Neutrophil (primary cell): ENCODE results near the gene UBASH3B.

ENCODE experiments used
- H3K27ac ChIP-seq: fragments of 200-600 bp; sonication (generic); 2 replicates; pipeline ENCODE4 v1.5.1; 2016; ENCODE audit warnings: mild to moderate bottlenecking, moderate library complexity
- H3K27me3 ChIP-seq: fragments of 200-600 bp; sonication (generic); 2 replicates; pipeline ENCODE4 v1.6.0; 2016; ENCODE audit warnings: mild to moderate bottlenecking
- H3K36me3 ChIP-seq: fragments of 200-600 bp; sonication (generic); 2 replicates; pipeline ENCODE4 v1.5.1; 2017
- H3K4me1 ChIP-seq, 2 experiments: fragments of 200-600 bp in 1 of 2; sonication (generic) in 1 of 2; 1 replicate in 1 of 2; 2 replicates in 1 of 2; pipeline versions ENCODE4 v1.5.1 to v1.6.1; 2013 to 2016; ENCODE audit warnings: low read depth in 1 of 2, low read length in 1 of 2, mild to moderate bottlenecking in 1 of 2, moderate library complexity in 1 of 2; ENCODE audit not compliant: control insufficient read depth in 1 of 2, insufficient read depth in 1 of 2
- H3K4me3 ChIP-seq, 2 experiments: fragments of 200-600 bp in 1 of 2; sonication (generic) in 1 of 2; 1 replicate in 1 of 2; 2 replicates in 1 of 2; pipeline ENCODE4 v1.5.1; 2013 to 2016; ENCODE audit warnings: low read depth in 1 of 2, low read length in 1 of 2, mild to moderate bottlenecking in 1 of 2, moderate library complexity in 1 of 2
- H3K9me3 ChIP-seq: fragments of 200-600 bp; sonication (generic); 2 replicates; pipeline ENCODE4 v1.5.1; 2016
- CTCF ChIP-seq: fragments of 200-600 bp; sonication (generic); IDR thresholded peaks from 2 replicates; pipeline ENCODE4 v1.5.1; 2016; ENCODE audit warnings: antibody characterized with exemption

The UBASH3B gene

GRCh38 chr11:122744357-122744756 lies 88.8 kb downstream of the UBASH3B start:
- Histone ChIP-seq H3K4me3 (no peak overlapping the region), H3K27ac (peak overlapping the region; percentile 69), H3K4me1 (peaks cover 38 to 42% of the 10 kb centered on the region in 2 experiments), H3K36me3 (no peaks in the 10 kb centered on the region), H3K27me3 (no peaks in the 10 kb centered on the region), H3K9me3 (no peaks in the 10 kb centered on the region)
- TF ChIP-seq CTCF, result no peak

- Histone ChIP-seq H3K4me1 (peaks cover 38 to 42% of the 10 kb centered on the region in 2 experiments), H3K27me3 (no peaks in the 10 kb centered on the region), H3K36me3 (no peaks in the 10 kb centered on the region), H3K27ac (peak overlapping the region; percentile 13), H3K4me3 (no peak overlapping the region), H3K9me3 (no peaks in the 10 kb centered on the region)
- no peak for TF ChIP-seq CTCF
Observed at GRCh38 chr11:122745111-122745510, 89.6 kb downstream of the UBASH3B start.

- no peaks in the 10 kb centered on the region for H3K36me3 ChIP-seq
- no peak overlapping the region for H3K27ac ChIP-seq
- H3K4me1 ChIP-seq, result peaks cover 38 to 41% of the 10 kb centered on the region in 2 experiments
- H3K27me3 ChIP-seq, result no peaks in the 10 kb centered on the region
- H3K9me3 ChIP-seq, result no peaks in the 10 kb centered on the region
- no peak overlapping the region for H3K4me3 ChIP-seq
- TF ChIP-seq CTCF, result no peak
Observed at GRCh38 chr11:122746050-122746478, 90.5 kb downstream of the UBASH3B start.

GRCh38 chr11:122746611-122747244 lies 91.2 kb downstream of the UBASH3B start:
- Histone ChIP-seq H3K9me3 (no peaks in the 10 kb centered on the region), H3K4me3 (no peak overlapping the region), H3K36me3 (no peaks in the 10 kb centered on the region), H3K27ac (no peak overlapping the region), H3K27me3 (no peaks in the 10 kb centered on the region), H3K4me1 (peaks cover 32 to 35% of the 10 kb centered on the region in 2 experiments)
- no peak for TF ChIP-seq CTCF

- Histone ChIP-seq H3K27ac (no peak overlapping the region), H3K4me1 (peaks cover 26 to 28% of the 10 kb centered on the region in 2 experiments), H3K4me3 (no peak overlapping the region), H3K36me3 (no peaks in the 10 kb centered on the region), H3K27me3 (no peaks in the 10 kb centered on the region), H3K9me3 (no peaks in the 10 kb centered on the region)
- TF ChIP-seq CTCF, result no peak
Observed at GRCh38 chr11:122747351-122747781, 91.8 kb downstream of the UBASH3B start.
